HG02588 (cell line): ENCODE data around the gene LTBP2.

Experiments
- ATAC-seq: cut with Tn5 transposase; IDR thresholded peaks from one replicate; pipeline ENCODE4 v1.9.1; 2021; ENCODE audit warnings: mild to moderate bottlenecking, moderate library complexity; ENCODE audit not compliant: unreplicated experiment

Gene LTBP2

DNA sequence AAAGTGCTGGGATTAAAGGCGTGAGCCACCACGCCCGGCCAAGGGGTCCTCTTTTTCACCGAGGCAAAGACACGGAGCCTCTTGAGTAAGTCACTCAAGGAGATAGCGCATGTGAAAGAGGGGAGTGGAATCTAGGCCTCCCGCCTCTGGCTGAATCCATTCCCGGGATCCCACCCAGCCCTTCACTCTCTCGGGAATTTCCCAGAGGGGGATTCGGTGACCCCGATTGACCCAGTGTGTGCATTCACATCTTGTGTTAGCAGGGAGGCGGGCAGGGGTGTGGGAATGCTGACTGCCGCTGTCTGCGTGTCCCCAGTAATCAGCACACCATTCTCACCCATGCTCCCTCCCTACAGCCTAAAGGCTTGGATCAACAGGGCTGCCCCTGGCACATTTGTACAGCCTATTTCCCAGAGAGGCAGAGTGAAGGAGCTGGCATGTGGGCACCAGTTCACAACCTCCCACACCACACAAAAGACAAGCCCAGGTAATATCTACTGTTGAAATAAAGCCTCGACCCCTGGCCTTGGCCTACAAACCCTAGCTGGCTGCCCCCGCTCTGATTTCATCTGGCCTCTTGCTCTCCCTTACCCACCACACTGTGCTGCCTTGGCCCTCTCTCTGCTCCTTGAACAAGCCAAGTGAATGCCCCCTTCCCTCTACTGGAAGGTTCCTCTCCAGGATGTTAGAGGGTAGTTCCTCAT, 1.3 kb upstream of the LTBP2 start:
- ATAC-seq: no peak

DNA sequence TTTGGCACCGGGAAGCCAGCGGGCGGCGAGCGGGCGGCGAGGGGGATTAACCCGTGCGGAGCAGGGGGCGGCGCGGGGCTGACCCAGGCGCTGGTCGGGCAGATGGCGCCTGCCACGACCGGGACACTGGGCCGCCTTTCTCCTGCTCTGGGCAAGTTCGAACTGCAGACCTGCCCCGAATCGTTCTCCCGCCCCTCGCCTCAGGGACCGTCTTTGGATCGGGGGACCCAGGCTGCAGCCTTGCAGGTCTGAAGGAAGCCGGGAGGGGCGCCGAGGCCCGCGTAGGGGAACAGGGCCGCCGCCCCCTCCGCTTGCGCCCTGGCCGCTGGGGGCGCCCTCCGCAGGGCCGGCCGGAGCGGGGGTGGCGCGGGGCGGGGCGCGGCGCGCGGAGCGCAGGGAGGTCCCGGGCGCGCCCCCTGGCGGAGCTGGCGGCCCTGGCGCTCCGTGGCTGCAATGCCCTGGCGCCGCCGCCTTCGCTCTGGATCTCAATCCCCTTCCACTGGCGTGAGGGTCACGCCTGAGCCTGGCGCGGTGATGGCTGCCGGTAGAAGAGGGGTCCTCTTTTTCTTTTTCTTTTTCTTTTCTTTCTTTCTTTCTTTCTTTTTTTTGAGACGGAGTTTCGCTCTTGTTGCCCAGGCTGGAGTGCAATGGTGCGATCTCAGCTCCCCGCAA, 449 bp upstream of the LTBP2 start:
- ATAC-seq: peak; percentile 54

DNA sequence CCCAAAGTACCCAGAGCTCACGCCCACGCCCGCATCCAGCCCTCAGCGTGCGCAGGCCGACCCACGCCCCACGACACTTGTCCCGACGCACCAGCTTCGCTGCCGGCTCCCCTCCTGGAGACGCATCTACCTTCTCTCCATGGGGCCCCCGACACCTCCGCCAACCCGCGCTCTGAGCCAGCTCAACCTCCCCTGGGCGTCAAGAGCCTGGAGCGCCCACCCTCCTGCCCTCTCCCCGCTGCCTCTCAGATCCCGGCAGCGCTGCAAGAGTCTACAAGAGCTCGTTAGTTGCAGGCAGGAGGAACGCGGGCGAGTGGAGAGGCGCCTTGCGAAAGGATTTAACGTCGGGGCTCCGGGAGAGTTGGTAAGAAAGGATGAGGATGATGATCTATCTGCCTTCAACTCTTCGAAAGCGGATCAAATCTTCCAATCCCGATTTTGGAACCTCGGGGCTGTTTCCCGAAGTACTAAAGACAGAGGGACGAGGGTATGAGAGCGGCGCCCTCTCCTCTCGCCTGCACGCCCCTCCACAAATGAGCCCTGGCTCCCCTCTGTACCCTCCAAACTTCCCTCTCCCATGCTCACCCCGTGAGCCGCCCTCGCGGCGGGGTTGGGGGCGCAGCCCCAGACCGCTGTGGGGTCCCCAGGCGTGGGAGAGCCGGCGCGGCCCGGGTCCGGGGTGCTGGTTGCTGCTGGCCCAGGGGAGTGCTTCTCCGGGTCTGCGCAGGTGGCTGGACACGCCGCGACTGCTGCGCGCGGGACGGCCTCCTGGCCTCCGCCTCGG, 979 bp downstream of the LTBP2 start:
- ATAC-seq: no peak

DNA sequence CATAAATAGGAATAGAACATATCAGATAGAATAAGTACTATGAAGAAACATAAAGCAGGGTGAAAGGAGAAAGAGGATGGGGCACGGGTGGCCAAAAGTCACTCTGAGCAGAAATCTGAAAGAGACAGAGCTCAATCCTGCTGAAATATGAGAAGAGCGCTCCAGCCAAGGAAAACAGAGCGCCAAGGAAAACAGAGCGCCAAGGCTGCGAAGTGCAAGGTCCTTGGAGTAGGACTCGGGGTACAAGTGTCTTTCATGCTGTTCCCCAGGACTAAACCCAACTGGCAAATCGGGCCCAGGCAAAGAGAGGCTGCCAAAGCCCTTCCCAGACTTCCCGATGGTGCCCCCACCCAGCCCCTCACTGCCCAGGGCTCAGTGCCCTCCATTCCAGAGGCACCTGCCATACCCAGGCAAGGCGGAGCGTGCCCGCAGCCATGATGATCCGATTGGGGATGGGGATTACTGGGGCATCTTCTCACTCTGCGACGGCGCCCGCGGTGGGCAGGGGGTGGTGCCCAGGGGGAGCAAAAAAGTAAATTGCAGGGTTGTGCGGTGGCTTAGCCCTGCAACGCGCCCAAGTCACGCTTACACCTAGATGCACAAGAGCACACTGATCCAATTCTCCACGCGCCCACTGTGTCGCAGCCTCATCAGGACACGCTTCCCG, 1.7 kb downstream of the LTBP2 start:
- no peak for ATAC-seq

- ATAC-seq: no peak
Measured at GRCh38 chr14:74609721-74610120, 2.3 kb downstream of the LTBP2 start.

GRCh38 chr14:74608959-74609611, 3.0 kb downstream of the LTBP2 start:
- no peak for ATAC-seq

DNA sequence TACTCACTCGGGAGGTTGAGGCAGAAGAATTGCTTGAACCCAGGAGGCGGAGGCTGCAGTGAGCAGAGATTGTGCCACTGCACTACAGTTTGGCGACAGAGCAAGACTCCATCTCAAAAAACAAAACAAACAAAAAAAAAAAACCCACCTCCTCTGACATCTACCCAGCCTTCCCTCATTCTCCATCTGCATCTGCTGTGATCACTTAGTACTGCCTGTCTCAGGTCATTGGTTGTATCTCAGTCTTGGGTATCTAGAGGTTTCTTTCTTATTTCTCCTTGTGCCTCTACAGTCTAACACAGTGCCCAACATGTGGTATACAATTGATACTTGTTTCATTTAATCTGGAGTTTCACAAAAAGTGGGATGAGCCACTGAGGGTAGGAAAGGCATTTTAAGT, 5.3 kb downstream of the LTBP2 start:
- no peak for ATAC-seq

DNA sequence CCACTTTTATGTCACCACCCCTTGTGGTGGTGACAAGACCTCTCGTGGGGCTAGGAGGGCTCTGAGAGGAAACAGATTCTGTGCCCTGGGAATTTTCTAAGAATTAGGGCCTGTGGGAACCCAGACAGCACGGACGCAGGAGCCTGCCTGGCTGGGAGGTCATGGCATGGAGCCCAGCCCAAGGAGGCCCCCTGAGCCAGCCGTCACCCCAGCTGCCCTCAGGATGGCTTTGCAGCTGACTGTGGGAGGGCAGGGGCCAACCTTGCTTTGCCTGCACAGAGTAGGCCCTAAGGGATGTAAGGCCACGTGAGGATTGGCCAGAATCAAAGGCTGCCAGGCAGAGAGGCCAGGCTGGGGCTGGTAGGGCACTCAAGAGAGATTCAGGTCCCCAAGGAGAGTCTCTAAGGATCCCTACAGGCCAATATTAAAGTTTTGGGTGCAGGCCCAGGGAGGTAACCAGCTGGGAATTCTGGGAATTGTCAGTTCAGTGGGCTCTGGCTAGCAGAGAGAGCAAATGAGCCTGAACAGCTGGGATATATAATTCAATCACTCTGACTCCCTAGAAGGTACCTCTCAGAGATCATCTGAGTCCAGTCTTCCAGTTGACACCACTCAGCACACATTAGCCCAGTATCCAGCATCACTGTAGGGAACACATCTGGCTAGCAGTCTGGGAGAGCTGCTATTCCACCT, 6.4 kb downstream of the LTBP2 start:
- ATAC-seq: no peak

- ATAC-seq: no peak
Measured at GRCh38 chr14:74604911-74605310, 7.1 kb downstream of the LTBP2 start.

- ATAC-seq: no peak
Measured at GRCh38 chr14:74604157-74604556, 7.9 kb downstream of the LTBP2 start.

DNA sequence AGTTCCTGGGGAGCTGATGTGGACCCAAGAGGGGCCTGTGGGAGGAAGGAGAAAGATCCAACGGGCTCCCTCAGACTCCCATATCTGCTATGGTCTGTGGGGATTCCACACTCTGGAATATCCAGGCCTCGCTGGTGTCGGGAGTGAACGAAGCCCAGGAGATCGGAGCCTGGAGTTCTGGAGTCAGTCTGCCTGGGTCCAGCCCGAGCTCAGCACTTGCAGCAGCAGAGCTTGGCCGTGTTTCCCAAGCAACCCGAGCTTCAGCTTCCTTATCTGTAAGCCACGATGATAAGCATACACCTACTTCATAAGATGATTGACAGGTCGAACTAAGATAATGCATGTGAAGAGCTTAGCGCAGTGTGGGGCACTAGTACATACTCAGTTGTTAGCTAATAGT, 10.1 kb downstream of the LTBP2 start:
- ATAC-seq: no peak

GRCh38 chr14:74599946-74600345, 12.1 kb downstream of the LTBP2 start:
- ATAC-seq: no peak

GRCh38 chr14:74599321-74599761, 12.7 kb downstream of the LTBP2 start:
- ATAC-seq: no peak

- ATAC-seq: no peak
Measured at GRCh38 chr14:74596741-74597450, 15.1 kb downstream of the LTBP2 start.

GRCh38 chr14:74595006-74595735, 16.9 kb downstream of the LTBP2 start:
- no peak for ATAC-seq

DNA sequence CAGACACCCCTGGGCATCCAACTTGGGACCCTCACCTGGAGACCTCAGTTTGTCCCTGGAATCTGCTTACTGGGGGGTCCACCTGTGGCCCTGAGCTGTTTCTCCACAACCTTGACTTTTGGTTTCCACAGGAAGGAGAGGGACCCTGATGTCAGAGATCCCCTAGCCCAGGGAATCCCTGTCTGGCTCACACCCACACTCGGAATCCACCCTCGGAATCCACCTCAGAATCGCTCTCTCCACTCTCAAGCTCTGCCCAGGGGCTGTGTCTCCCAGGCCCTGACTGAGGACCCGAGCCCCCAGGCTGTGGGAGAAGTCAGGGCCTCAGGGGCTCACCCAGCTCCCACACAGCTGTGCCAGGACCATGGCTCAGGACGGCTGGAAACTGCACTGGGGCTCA, 17.4 kb downstream of the LTBP2 start:
- no peak for ATAC-seq

DNA sequence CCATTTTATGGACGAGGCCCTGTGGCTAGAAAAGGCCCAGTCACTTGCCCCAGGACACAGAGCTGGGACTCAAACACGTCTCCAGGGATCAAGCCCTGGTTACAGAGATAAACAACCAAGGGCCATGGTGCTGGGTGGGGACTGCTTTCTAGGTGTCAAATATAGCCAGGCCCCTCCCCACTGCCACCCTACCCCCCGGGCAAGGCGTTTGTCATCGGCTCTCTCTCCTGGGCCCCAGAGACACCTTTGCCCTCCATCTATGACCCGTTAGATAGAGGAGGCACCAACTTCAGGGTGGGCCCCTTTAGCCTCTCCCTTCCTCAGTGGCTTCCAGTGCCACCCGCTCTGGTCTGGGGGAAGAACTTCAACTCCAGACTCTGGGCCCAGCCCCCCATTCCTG, 18.0 kb downstream of the LTBP2 start:
- ATAC-seq: no peak

GRCh38 chr14:74593241-74593953, 18.6 kb downstream of the LTBP2 start:
- ATAC-seq: no peak
